Measurements from ENCODE around the gene HOMER3.
"Not testable (repeated sequence)": the region's sequence is repeated elsewhere in the genome, so short reads cannot be mapped to it uniquely, and the experiment has no call there.

HOMER3 gene

DNA sequence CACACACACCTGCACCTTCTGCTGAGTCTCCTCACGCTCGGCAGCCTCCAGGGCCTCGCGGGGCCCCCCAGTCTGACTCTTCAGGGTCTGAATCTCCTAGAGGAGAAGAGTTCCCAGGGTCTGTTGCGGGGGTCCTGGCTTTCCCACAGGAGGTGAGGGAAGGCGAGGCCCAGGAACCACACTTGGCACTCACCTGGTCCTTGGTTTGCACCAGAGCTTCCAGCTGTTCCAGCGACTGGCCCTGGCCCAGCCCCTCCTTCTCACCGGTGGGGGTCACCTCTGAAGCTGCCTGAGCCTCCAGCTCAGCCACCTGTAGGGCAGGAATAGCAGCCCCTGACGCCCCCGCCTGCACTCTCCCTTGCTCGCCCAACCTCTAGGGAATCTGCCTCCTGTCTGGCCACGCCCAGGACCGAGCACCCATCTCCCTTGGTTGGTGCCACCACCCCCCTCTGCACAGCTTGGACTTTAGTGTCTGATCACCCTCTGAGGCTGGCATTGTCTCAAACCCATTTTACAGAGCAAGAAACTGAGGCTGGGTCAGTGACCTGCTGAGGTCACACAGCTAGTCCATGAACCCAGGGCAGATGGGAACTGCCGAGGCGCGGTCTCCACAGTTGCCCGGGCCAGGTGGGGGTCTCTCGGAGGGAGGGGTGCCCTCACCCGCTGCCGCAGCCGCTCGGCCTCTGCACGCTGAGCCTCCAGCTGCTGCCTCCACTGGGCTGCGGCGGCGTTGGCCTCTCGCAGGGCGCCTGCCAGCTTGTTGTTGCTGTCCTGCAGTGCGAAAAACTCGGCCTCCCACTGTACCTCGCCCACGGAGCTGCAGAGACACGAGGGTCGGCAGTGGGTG lies 9.5 kb downstream of the HOMER3 start:
- in situ Hi-C loops (cut with MboI; ENCODE audit: low pct_unique_long_range_greater_than_20kb, low sequenced_read_pairs), result no loop called here
- DNase-seq, result no peak

DNA sequence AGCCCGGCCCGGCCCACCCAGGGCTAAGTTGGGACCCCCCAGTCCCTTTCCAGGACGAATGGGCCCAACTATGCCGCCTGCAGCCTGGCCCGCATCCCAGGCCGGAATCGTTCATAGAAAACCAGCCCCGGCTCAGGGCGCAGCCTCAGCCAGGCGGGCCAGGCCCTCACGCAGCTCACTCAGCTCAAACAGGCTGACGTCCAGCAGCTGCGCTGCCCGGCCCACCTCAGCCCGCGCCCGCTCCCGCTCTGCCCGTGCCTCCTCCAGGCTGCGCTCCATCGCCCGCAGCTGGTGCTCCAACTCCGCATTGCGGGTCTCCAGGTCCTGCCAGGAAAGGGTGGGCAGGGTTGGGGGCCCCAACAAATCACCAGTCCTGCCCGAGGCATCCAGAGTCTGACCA lies 11.7 kb downstream of the HOMER3 start:
- in situ Hi-C loops (cut with MboI; ENCODE audit: low pct_unique_long_range_greater_than_20kb, low sequenced_read_pairs), result no loop called here
- DNase-seq, result no peak

DNA sequence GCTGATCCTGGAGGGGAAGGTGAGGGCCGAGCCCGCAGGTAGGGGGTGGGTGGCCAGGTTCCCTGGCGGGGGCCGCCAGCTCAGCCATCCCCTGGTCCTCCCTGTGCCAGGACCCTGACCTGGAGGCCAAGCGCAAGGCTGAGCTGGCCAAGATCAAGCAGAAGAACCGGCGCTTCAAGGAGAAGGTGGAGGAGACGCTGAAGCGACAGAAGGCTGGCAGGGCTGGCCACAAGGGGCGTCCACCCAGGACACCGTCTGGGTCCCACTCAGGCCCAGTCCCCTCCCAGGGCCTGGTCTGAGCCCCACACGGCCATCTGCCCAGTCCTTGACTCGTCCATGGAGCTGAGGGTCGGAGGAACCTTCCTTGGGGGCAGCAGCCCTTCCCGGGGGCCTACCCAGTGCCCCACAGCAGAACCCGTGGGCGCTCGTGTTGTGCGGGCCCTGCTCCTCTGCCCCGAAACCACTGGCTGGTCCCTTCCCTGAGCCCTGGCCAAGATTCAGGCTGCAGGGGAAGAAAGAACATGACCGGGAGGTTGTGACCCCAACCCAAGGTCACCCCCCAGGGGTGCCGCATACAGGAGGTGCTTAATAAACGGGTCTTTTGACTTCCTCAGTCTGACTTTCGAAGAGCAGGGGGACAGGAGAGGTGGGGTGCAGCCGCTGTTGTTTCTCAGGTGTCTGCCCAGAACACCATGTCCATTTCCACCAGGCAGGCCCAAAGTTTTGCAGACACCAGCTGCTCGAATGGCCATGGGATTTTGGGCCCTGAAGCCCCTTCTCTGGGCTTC lies 12.8 kb downstream of the HOMER3 start:
- DNase-seq, result no peak
- in situ Hi-C loops (cut with MboI; ENCODE audit: low pct_unique_long_range_greater_than_20kb, low sequenced_read_pairs), result no loop called here

- in situ Hi-C loops (cut with MboI; ENCODE audit: low pct_unique_long_range_greater_than_20kb, low sequenced_read_pairs), result no loop called here
- no peak for DNase-seq
These were observed 16.3 kb downstream of the HOMER3 start for GRCh38 chr19:18924684-18925213.

DNA sequence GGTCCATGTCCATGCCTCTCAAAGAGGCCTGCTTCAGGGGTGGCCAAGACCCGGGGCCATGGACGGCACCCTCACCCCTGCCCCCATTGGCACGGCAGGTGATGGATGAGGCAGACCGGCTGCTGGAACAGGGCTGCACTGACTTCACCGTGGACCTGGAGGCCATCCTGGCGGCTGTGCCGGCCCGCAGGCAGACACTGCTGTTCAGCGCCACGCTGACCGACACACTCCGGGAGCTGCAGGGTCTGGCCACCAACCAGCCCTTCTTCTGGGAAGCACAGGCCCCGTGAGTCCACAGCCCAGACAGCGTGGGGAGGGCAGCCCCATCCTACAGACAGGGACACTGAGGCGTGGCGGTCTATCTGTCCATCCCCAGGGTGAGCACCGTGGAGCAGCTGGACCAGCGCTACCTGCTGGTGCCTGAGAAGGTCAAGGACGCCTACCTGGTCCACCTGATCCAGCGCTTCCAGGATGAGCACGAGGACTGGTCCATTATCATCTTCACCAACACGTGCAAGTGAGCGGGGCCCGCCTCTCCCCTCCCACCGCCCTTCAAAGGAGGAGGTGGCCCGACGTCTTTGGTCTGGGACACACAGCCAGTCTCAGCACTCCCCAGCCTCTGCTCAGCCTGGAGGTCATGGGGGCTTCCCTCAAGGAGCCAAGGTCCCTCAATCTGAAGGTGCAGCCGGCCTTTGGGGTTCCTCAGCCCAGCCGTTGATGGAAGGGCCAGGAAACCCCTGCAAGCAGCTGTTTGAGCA lies 18.6 kb downstream of the HOMER3 start:
- no peak for DNase-seq
- in situ Hi-C loops (cut with MboI; ENCODE audit: low pct_unique_long_range_greater_than_20kb, low sequenced_read_pairs), result no loop called here

- DNase-seq, result no peak
- in situ Hi-C loops (cut with MboI; ENCODE audit: low pct_unique_long_range_greater_than_20kb, low sequenced_read_pairs), result no loop called here
These were observed 19.4 kb downstream of the HOMER3 start for GRCh38 chr19:18921593-18921992.

DNA sequence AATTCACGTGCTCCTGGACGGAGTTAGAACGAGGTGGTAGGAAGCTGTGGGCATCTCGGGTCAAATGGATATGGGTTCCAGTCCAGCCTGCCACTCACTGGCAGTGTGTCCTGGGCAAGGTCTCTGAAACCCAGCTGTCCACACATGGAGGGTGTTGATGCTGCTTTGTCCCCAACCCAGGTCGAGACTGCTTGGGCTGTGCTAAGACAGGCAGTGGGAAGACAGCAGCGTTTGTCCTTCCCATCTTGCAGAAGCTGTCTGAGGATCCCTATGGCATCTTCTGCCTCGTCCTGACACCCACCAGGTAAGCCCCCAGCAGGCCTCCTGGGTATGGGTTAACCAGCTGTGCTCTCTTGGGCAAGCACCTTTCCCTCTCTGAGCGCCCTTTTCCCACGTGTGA lies 20.6 kb downstream of the HOMER3 start:
- no peak for DNase-seq
- in situ Hi-C loops (cut with MboI; ENCODE audit: low pct_unique_long_range_greater_than_20kb, low sequenced_read_pairs), result no loop called here

GRCh38 chr19:18919900-18920214 lies 21.2 kb downstream of the HOMER3 start:
- no peak for DNase-seq
- in situ Hi-C loops (cut with MboI; ENCODE audit: low pct_unique_long_range_greater_than_20kb, low sequenced_read_pairs), result no loop called here

GRCh38 chr19:18919086-18919899 lies 21.7 kb downstream of the HOMER3 start, which contains the start of the genes COPE and DDX49:
TSS of gene COPE (minus strand) at chr19:18919387. CDS start at chr19:18919348, 39 bp downstream.
TSS of gene DDX49 (plus strand) at chr19:18919715. CDS start at chr19:18919742, 27 bp downstream.
- DNase-seq, result peak; percentile 100
- in situ Hi-C loops (cut with MboI; ENCODE audit: low pct_unique_long_range_greater_than_20kb, low sequenced_read_pairs), result no loop called here

GRCh38 chr19:18917593-18917992 lies 23.4 kb downstream of the HOMER3 start:
- in situ Hi-C loops (cut with MboI; ENCODE audit: low pct_unique_long_range_greater_than_20kb, low sequenced_read_pairs); DNase-seq: not testable (repeated sequence)

- peak; percentile 42 for DNase-seq
These were observed 25.4 kb downstream of the HOMER3 start for GRCh38 chr19:18915639-18916038.

GRCh38 chr19:18913466-18913865 lies 27.6 kb downstream of the HOMER3 start:
- in situ Hi-C loops (cut with MboI; ENCODE audit: low pct_unique_long_range_greater_than_20kb, low sequenced_read_pairs), result no loop called here

More at GRCh38 chr19:18915639-18916038, 25.4 kb downstream of the HOMER3 start:
- in situ Hi-C loops (cut with MboI; ENCODE audit: low pct_unique_long_range_greater_than_20kb, low sequenced_read_pairs), result no loop called here

GRCh38 chr19:18912933-18913332 lies 28.1 kb downstream of the HOMER3 start:
- in situ Hi-C loops (cut with MboI; ENCODE audit: low pct_unique_long_range_greater_than_20kb, low sequenced_read_pairs), result no loop called here
- no peak for DNase-seq

More at GRCh38 chr19:18913466-18913865, 27.6 kb downstream of the HOMER3 start:
- DNase-seq, result no peak

GRCh38 chr19:18910801-18911436 lies 30.1 kb downstream of the HOMER3 start:
- in situ Hi-C loops (cut with MboI; ENCODE audit: low pct_unique_long_range_greater_than_20kb, low sequenced_read_pairs), result no loop called here
- no peak for DNase-seq

DNA sequence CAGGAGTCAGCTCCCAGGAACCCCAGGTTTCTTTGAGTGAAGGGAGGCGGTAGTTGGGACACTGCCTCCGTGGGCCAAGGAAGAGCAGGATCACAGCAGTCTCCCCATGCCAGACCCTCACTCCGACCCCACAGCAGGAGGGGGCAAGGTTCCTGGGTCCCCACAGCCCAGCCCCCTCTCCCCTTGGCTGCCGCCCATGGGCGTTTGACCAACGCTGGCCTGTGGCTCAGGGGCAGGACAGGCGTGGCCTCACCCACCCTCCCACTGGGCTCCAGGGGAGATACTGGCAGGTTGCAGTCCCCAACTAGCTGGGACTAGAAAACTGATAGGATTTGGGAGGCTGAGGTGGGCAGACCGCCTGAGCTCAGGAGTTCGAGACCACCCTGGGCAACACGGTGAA lies 31.0 kb downstream of the HOMER3 start:
- in situ Hi-C loops (cut with MboI; ENCODE audit: low pct_unique_long_range_greater_than_20kb, low sequenced_read_pairs), result no loop called here
- no peak for DNase-seq

GRCh38 chr19:18908917-18909619 lies 31.9 kb downstream of the HOMER3 start:
- in situ Hi-C loops (cut with MboI; ENCODE audit: low pct_unique_long_range_greater_than_20kb, low sequenced_read_pairs), result no loop called here
- DNase-seq, result no peak
